ENCODE results near the gene ANKMY1. TPM values are rescaled to one million over a fixed set of nuclear protein-coding genes. Genes with fewer than 3 reads are reported as not detected.

The ANKMY1 gene
- total RNA-seq, 1 donor from 2014 or later = 16.8 TPM

DNA sequence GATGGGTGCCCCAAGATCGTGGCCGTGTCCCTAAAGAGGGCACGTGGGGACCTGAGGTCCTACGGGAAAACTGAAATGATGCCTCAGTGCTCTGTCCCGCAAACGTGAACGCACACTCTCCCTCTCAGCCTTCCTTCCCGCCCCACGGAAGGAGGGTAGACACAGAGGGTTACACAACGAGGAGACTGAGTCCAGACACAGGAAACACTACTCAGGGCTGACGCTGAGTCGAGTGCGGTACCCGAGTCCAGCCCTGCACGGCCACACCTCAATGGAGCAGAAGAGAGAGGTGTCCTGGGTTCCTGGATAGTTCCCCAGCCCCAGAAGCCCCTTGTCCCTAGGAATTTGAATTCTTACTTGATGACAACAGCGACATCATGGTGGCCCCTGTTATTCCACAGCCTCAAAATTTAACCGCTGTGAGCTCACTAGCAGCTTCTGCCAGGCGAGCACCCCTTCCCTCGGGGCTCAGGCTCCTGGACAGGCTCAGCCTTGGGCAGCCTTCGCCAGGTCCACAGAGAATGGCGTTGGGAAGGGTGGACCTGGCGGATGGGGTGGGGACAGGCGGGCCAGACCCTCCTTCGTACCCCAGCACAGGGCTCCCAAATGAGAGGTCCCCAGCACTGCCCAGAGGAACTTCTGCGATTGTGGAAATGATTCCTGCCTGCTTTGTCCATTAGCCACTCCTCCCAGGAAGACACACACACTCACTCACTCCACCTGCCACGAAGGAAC, 9.5 kb upstream of the ANKMY1 start:
- TF ChIP-seq, protein P1, sequence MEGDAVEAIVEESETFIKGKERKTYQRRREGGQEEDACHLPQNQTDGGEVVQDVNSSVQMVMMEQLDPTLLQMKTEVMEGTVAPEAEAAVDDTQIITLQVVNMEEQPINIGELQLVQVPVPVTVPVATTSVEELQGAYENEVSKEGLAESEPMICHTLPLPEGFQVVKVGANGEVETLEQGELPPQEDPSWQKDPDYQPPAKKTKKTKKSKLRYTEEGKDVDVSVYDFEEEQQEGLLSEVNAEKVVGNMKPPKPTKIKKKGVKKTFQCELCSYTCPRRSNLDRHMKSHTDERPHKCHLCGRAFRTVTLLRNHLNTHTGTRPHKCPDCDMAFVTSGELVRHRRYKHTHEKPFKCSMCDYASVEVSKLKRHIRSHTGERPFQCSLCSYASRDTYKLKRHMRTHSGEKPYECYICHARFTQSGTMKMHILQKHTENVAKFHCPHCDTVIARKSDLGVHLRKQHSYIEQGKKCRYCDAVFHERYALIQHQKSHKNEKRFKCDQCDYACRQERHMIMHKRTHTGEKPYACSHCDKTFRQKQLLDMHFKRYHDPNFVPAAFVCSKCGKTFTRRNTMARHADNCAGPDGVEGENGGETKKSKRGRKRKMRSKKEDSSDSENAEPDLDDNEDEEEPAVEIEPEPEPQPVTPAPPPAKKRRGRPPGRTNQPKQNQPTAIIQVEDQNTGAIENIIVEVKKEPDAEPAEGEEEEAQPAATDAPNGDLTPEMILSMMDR (conservative IDR thresholded peaks at IDR 0.05) = no peak
- H3K4me3 Mint-ChIP-seq = peak overlapping the region; percentile 92

DNA sequence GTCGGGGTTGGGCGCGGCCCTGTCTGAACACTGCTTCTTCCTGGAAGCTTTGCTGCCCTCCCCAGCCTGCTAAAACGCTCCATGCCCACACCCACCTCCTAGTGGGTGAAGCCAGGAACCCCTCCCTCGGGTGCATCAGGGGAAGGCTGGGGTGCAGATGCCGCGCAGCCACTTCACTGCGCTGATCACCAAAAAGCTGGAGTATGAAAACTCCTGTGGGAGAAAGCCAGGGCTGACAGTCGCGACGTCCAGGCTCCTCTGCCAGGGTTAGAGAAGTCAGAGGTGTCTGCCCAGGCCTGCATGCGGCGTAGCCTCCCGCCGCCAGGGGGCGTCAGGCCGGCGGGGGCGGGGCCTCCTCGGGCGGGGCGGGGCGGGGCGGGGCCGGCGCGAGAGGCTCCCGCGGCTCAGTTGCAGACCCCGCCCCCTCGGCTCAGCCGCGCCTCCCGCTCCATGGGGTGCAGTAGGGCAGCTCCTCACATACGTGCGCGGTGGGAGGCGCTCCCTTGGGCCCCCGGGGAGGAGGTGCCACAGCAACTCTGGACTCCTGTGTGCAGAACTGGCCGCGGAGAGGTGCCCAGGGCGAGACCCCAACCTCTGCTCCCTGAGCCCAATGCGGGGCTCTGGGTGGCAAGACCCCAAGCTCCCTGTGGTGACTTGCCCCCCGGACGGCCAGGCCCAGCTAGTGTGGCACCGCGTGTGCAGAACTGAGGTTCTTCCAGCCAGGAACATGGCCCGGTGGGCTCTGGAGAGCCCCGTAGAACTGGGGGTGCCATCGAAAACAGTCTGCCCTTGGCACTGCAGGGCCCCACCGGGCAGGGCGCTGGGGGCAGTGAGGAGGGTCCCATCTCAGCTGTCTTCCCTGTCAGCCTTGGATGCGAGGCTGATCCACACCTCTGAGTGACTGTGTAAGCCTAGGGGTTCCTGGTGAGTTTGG, 8.7 kb upstream of the ANKMY1 start:
- Mint-ChIP-seq H3K36me3 (peaks cover 6% of the 10 kb centered on the region), H3K27me3 (peaks cover 7% of the 10 kb centered on the region), H3K9me3 (no peaks in the 10 kb centered on the region), H3K4me3 (peak overlapping the region; percentile 92), H3K4me1 (ENCODE audit: unreplicated experiment) (peaks cover 12% of the 10 kb centered on the region), H3K27ac (peak overlapping the region; percentile 93)
- DNase-seq (ENCODE audit: extremely low spot score, unreplicated experiment) = peak; percentile 84
- TF ChIP-seq, protein P1 (conservative IDR thresholded peaks at IDR 0.05) = peak; percentile 94

More for the DNA sequence above, 9.5 kb upstream of the ANKMY1 start:
- peak; percentile 64 for DNase-seq (ENCODE audit: extremely low spot score, unreplicated experiment)
- Mint-ChIP-seq H3K36me3 (peaks cover 3% of the 10 kb centered on the region), H3K9me3 (no peaks in the 10 kb centered on the region), H3K27ac (peak overlapping the region; percentile 93), H3K27me3 (peaks cover 7% of the 10 kb centered on the region), H3K4me1 (ENCODE audit: unreplicated experiment) (peaks cover 7% of the 10 kb centered on the region)

DNA sequence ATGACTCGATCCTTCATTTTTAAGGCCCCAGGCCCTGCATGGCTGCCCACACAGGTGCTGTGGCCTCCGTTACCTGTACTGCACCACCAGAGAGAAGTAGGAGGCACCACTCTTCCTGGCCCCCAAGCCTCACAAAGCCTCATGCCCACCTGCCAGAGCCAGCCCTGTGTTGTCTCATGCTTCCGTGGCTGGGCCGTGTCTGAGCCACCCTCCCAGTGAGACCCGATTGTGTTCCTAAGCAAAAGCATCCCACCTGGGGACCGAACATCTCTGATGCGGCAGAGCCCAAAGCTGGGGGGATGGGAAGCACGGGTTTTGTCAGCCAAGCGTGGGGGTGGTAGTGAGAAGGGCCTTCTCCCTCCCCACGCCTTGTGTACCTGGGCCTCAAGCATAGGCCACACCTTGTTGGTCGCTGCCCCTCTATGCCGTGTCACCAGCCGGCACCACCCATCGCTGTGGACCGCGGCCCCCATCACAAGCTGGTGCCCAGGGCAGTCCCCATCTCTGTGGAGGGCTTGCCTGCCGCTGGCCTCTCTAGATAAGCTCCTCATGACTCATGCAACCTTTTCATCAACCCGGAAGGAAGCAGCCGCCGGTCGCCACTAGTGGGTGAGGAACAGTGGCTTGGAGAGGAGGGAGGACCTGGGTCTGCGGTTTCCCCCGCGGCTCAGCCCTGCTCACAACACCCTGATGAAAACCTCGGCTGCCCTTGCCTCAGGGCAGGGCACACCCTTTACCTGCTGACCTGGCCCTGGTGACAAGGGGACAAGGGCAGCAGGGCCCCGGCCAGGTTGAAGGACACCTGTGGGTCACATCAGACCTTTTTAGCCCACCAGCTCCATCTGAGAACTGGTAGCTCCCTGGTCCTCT, 7.8 kb upstream of the ANKMY1 start:
- peaks cover 7% of the 10 kb centered on the region for H3K27me3 Mint-ChIP-seq
- H3K36me3 Mint-ChIP-seq = peaks cover 9% of the 10 kb centered on the region
- peak overlapping the region; percentile 66 for H3K4me3 Mint-ChIP-seq
- H3K27ac Mint-ChIP-seq = peak overlapping the region; percentile 81
- TF ChIP-seq, protein P1 (conservative IDR thresholded peaks at IDR 0.05) = no peak
- H3K4me1 Mint-ChIP-seq (ENCODE audit: unreplicated experiment) = peaks cover 12% of the 10 kb centered on the region
- peak; percentile 67 for DNase-seq (ENCODE audit: extremely low spot score, unreplicated experiment)
- H3K9me3 Mint-ChIP-seq = no peaks in the 10 kb centered on the region

DNA sequence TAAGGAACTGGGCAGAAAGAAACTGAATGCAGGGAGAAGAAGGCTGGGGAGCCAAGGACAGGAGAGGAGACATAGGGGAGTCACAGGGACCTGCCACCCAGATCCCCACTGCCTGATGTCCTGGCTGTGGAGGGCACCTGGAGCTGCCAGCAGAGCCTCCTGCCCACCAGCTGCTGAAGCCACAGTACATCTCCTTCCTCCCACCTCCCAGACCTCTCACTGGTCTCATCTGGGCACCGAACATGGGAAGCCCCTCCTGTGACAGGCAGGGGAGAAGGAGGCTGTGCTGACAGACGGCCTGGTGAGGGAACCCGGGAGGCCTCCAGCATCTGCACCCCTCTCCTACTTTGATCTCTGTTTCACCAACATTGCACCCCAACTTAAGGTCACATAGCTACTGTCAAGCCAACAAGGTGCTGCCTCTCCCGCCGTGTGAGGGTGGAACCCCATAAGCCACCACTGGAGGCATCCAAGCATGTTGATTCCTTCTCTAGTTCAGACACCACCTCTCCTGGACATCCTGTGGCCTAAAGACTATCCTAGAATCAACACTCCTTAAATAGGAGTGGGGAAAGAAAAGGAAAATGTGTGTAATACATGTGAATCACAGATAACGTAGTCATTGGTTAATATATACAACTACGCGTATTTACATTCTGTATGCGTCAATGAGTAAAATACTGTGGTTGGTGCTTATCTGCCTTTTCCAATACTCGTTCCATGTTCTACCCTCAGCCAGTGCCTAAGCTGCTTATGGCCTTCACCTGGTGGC, 7.0 kb upstream of the ANKMY1 start:
- peak overlapping the region; percentile 81 for H3K27ac Mint-ChIP-seq
- peaks cover 16% of the 10 kb centered on the region for H3K4me1 Mint-ChIP-seq (ENCODE audit: unreplicated experiment)
- peaks cover 7% of the 10 kb centered on the region for H3K27me3 Mint-ChIP-seq
- peak; percentile 47 for DNase-seq (ENCODE audit: extremely low spot score, unreplicated experiment)
- H3K36me3 Mint-ChIP-seq = peaks cover 9% of the 10 kb centered on the region
- peak overlapping the region; percentile 66 for H3K4me3 Mint-ChIP-seq
- H3K9me3 Mint-ChIP-seq = no peaks in the 10 kb centered on the region
- TF ChIP-seq, protein P1 (conservative IDR thresholded peaks at IDR 0.05) = no peak
